DOHH2 (cell line): ENCODE data around the gene TRMT1.

Experiments
- H3F3A ChIP-seq: fragments of 200-600 bp; sonication (generic), shearing (Covaris generic); 2 replicates; pipeline ENCODE4 v1.6.0; 2016; ENCODE audit warnings: antibody characterized with exemption, mild to moderate bottlenecking; ENCODE audit not compliant: control insufficient read depth, insufficient read depth
- H3K27ac ChIP-seq: fragments of 200-600 bp; sonication (generic); 2 replicates; pipeline ENCODE4 v1.5.1; 2014; ENCODE audit warnings: low read depth, mild to moderate bottlenecking, low read length, moderate library complexity
- H3K27me3 ChIP-seq: fragments of 200-600 bp; sonication (generic); 2 replicates; pipeline ENCODE4 v1.6.1; 2014; ENCODE audit warnings: mild to moderate bottlenecking, low read length, mixed read lengths; ENCODE audit not compliant: control insufficient read depth
- H3K36me3 ChIP-seq: fragments of 200-600 bp; sonication (generic); 2 replicates; pipeline ENCODE4 v1.6.1; 2014; ENCODE audit warnings: mild to moderate bottlenecking, low read length, moderate library complexity, mixed read lengths; ENCODE audit not compliant: control insufficient read depth
- H3K4me1 ChIP-seq: fragments of 200-600 bp; sonication (generic); 2 replicates; pipeline ENCODE4 v1.6.1; 2014; ENCODE audit warnings: mild to moderate bottlenecking, low read length, mixed read lengths; ENCODE audit not compliant: control insufficient read depth
- H3K4me2 ChIP-seq: fragments of 200-600 bp; sonication (generic); 2 replicates; pipeline ENCODE4 v1.6.0; 2014; ENCODE audit warnings: mild to moderate bottlenecking, low read length, moderate library complexity
- H3K4me3 ChIP-seq: fragments of 200-600 bp; sonication (generic); 2 replicates; pipeline ENCODE4 v1.5.1; 2014; ENCODE audit warnings: mild to moderate bottlenecking, low read length, mixed read lengths
- H3K79me2 ChIP-seq: fragments of 200-600 bp; sonication (generic); 2 replicates; pipeline ENCODE4 v1.6.1; 2014; ENCODE audit warnings: mild to moderate bottlenecking, low read length, mixed read lengths; ENCODE audit not compliant: control insufficient read depth
- H3K9me2 ChIP-seq: fragments of 200-600 bp; sonication (generic); replicated peaks from 2 replicates; pipeline ENCODE4 v1.6.1; 2014; ENCODE audit warnings: mild to moderate bottlenecking, low read length, mixed read lengths; ENCODE audit not compliant: control insufficient read depth
- H3K9me3 ChIP-seq: fragments of 200-600 bp; sonication (generic); 2 replicates; pipeline ENCODE4 v1.6.1; 2014; ENCODE audit warnings: antibody characterized with exemption, low read length, mixed read lengths; ENCODE audit not compliant: control insufficient read depth, insufficient read depth
- H4K20me1 ChIP-seq: fragments of 200-600 bp; sonication (generic); 2 replicates; pipeline ENCODE4 v1.6.0; 2014; ENCODE audit warnings: low read depth, mild to moderate bottlenecking, antibody characterized with exemption, low read length, moderate library complexity; ENCODE audit not compliant: control insufficient read depth, insufficient read depth
- EZH2phosphoT487 ChIP-seq: fragments of 200-600 bp; sonication (generic); IDR thresholded peaks from 2 replicates; pipeline ENCODE4 v1.6.1; 2017; ENCODE audit warnings: borderline replicate concordance, mild to moderate bottlenecking, antibody characterized with exemption, low read length, moderate library complexity, mixed read lengths
- TF ChIP-seq, protein P1 (sequence below): fragments of 200-600 bp; sonication (generic); IDR thresholded peaks from one replicate; pipeline ENCODE4 v1.5.1; 2014; ENCODE audit warnings: antibody characterized with exemption, mild to moderate bottlenecking, low read depth, low read length; ENCODE audit not compliant: poor library complexity, severe bottlenecking

TRMT1 gene

DNA sequence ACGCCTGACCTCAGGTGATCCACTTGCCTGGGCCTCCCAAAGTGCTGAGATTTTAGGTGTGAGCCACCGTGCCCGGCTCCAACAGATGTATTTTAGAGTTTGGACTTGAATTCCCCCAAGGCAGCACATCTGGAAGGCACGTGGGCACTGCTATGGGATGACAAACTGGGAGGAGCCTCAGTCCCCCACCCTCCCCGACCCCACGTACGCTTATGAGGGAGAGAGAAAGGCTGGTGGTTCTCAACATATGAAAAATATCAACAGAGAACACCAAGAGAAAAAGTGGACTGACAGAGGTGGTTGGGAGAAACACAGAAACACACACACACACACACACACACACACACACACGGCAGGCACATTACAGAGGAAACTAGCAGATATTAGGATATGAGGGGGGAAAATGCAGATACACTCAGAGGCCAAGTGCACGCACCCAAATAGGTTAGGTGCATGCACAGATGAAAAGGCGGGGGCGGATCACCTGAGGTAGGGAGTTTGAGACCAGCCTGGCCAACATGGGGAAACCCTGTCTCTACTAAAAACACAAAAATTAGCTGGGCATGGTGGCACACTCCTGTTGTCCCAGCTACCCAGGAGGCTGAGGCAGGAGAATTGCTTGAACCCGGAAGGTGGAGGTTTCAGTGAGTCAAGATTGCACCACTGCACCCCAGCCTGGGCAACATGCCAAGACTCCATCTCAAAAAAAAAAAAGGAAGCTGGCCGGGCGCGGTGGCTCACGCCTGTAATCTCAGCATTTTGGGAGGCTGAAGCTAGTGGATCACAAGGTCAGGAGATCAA lies 30.4 kb upstream of the TRMT1 start:
- Histone ChIP-seq H3K27ac (no peak overlapping the region), H4K20me1 (no peaks in the 10 kb centered on the region), H3K9me2 (no peaks in the 10 kb centered on the region), H3K27me3 (no peaks in the 10 kb centered on the region), H3K4me2 (no peak overlapping the region), H3F3A (peaks cover 3% of the 10 kb centered on the region; the same call in 1 of the 2 replicates), H3K4me3 (no peak overlapping the region), H3K79me2 (peaks cover 22% of the 10 kb centered on the region), H3K9me3 (no peaks in the 10 kb centered on the region), H3K4me1 (peaks cover 22% of the 10 kb centered on the region), H3K36me3 (peaks cover 11% of the 10 kb centered on the region)
- TF ChIP-seq, protein P1, sequence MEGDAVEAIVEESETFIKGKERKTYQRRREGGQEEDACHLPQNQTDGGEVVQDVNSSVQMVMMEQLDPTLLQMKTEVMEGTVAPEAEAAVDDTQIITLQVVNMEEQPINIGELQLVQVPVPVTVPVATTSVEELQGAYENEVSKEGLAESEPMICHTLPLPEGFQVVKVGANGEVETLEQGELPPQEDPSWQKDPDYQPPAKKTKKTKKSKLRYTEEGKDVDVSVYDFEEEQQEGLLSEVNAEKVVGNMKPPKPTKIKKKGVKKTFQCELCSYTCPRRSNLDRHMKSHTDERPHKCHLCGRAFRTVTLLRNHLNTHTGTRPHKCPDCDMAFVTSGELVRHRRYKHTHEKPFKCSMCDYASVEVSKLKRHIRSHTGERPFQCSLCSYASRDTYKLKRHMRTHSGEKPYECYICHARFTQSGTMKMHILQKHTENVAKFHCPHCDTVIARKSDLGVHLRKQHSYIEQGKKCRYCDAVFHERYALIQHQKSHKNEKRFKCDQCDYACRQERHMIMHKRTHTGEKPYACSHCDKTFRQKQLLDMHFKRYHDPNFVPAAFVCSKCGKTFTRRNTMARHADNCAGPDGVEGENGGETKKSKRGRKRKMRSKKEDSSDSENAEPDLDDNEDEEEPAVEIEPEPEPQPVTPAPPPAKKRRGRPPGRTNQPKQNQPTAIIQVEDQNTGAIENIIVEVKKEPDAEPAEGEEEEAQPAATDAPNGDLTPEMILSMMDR: no peak
- TF ChIP-seq EZH2phosphoT487: no peak

- TF ChIP-seq EZH2phosphoT487: no peak
- TF ChIP-seq, protein P1: no peak
- no peaks in the 10 kb centered on the region for H4K20me1 ChIP-seq
- H3K79me2 ChIP-seq: peaks cover 4% of the 10 kb centered on the region; the same call in 1 of the 2 replicates
- no peak overlapping the region for H3K4me3 ChIP-seq
- no peaks in the 10 kb centered on the region for H3K27me3 ChIP-seq
- peaks cover 41% of the 10 kb centered on the region for H3K36me3 ChIP-seq
- no peaks in the 10 kb centered on the region for H3K9me2 ChIP-seq
- H3K4me2 ChIP-seq: no peak overlapping the region
- H3K27ac ChIP-seq: no peak overlapping the region
- H3K4me1 ChIP-seq: no peaks in the 10 kb centered on the region
- H3F3A ChIP-seq: no peaks in the 10 kb centered on the region; the same call in 1 of the 2 replicates
- H3K9me3 ChIP-seq: no peaks in the 10 kb centered on the region
Observed at GRCh38 chr19:13139633-13140311, 23.2 kb upstream of the TRMT1 start.

DNA sequence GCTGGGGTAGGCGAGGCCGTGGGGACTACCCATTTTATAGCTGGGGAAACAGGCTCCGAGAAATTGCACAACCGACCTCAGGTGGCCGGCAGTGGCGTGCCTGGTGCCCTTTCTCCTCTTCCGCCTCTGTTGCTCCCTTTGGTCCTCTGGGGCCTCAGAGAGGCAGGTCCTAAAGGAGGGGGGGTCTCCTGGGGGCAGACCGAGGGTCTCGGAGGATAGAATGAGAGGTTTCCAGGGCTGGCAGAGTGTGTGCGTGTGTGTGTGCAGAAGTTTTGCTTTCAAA lies 22.3 kb upstream of the TRMT1 start:
- H3K27me3 ChIP-seq: no peaks in the 10 kb centered on the region
- H4K20me1 ChIP-seq: no peaks in the 10 kb centered on the region
- no peak overlapping the region for H3K27ac ChIP-seq
- H3K4me3 ChIP-seq: no peak overlapping the region
- no peak for TF ChIP-seq EZH2phosphoT487
- TF ChIP-seq, protein P1: no peak
- H3K9me3 ChIP-seq: no peaks in the 10 kb centered on the region
- peaks cover 46% of the 10 kb centered on the region for H3K36me3 ChIP-seq
- H3K4me2 ChIP-seq: no peak overlapping the region
- H3K4me1 ChIP-seq: no peaks in the 10 kb centered on the region
- H3F3A ChIP-seq: no peaks in the 10 kb centered on the region; the same call in 1 of the 2 replicates
- no peaks in the 10 kb centered on the region for H3K9me2 ChIP-seq
- H3K79me2 ChIP-seq: peaks cover 13% of the 10 kb centered on the region
